ENCODE data around the gene CD33.
A peak's percentile ranks its signal among the peaks of the same experiment; 100 is the strongest.

CD33 gene

DNA sequence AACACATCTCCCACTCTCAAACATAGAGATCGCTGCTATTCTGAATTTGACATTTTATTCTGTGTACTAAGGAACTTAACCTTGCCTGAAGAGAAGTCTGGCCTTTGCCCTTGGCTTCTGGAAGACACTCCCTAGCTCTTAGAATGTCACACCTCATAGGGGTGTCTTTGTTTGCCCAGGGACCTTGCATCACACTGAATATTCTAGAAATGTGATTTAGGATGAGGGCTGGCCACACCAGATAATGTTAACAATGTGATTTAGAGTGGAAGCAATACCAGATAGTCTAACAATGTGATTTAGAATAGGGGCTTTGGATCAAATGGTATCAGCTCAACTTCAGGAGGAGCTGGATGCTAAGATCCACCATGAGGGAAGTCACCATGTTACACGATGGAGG lies 32.6 kb downstream of the CD33 start:
- TF ChIP-seq GLIS3 (CRISPR knock-in tag; IDR thresholded peaks at IDR 0.05) (no peak), CSDC2 (CRISPR knock-in tag; IDR thresholded peaks at IDR 0.05) (no peak), BACH2 (CRISPR knock-in tag; IDR thresholded peaks at IDR 0.05; ENCODE audit: borderline replicate concordance) (no peak), TOX (CRISPR knock-in tag; IDR thresholded peaks at IDR 0.05; ENCODE audit: borderline replicate concordance) (no peak), ZFP3 (CRISPR knock-in tag; IDR thresholded peaks at IDR 0.05) (no peak), ISL1 (CRISPR knock-in tag; IDR thresholded peaks at IDR 0.05) (no peak), SNAI2 (CRISPR knock-in tag; IDR thresholded peaks at IDR 0.05) (no peak), ZNF565 (CRISPR knock-in tag; conservative IDR thresholded peaks at IDR 0.05; ENCODE audit: low read depth) (no peak), ZNF70 (CRISPR knock-in tag; IDR thresholded peaks at IDR 0.05) (no peak), ESRRG (CRISPR knock-in tag; IDR thresholded peaks at IDR 0.05) (no peak)
- TF ChIP-seq, protein P1, sequence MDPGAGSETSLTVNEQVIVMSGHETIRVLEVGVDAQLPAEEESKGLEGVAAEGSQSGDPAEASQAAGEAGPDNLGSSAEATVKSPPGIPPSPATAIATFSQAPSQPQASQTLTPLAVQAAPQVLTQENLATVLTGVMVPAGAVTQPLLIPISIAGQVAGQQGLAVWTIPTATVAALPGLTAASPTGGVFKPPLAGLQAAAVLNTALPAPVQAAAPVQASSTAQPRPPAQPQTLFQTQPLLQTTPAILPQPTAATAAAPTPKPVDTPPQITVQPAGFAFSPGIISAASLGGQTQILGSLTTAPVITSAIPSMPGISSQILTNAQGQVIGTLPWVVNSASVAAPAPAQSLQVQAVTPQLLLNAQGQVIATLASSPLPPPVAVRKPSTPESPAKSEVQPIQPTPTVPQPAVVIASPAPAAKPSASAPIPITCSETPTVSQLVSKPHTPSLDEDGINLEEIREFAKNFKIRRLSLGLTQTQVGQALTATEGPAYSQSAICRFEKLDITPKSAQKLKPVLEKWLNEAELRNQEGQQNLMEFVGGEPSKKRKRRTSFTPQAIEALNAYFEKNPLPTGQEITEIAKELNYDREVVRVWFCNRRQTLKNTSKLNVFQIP (CRISPR knock-in tag; IDR thresholded peaks at IDR 0.05; ENCODE audit: borderline replicate concordance, low read depth) = no peak
- TF ChIP-seq, protein P2, sequence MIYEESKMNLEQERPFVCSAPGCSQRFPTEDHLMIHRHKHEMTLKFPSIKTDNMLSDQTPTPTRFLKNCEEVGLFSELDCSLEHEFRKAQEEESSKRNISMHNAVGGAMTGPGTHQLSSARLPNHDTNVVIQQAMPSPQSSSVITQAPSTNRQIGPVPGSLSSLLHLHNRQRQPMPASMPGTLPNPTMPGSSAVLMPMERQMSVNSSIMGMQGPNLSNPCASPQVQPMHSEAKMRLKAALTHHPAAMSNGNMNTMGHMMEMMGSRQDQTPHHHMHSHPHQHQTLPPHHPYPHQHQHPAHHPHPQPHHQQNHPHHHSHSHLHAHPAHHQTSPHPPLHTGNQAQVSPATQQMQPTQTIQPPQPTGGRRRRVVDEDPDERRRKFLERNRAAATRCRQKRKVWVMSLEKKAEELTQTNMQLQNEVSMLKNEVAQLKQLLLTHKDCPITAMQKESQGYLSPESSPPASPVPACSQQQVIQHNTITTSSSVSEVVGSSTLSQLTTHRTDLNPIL (CRISPR knock-in tag; IDR thresholded peaks at IDR 0.05; ENCODE audit: low read depth) = no peak
- no peak for ATAC-seq

DNA sequence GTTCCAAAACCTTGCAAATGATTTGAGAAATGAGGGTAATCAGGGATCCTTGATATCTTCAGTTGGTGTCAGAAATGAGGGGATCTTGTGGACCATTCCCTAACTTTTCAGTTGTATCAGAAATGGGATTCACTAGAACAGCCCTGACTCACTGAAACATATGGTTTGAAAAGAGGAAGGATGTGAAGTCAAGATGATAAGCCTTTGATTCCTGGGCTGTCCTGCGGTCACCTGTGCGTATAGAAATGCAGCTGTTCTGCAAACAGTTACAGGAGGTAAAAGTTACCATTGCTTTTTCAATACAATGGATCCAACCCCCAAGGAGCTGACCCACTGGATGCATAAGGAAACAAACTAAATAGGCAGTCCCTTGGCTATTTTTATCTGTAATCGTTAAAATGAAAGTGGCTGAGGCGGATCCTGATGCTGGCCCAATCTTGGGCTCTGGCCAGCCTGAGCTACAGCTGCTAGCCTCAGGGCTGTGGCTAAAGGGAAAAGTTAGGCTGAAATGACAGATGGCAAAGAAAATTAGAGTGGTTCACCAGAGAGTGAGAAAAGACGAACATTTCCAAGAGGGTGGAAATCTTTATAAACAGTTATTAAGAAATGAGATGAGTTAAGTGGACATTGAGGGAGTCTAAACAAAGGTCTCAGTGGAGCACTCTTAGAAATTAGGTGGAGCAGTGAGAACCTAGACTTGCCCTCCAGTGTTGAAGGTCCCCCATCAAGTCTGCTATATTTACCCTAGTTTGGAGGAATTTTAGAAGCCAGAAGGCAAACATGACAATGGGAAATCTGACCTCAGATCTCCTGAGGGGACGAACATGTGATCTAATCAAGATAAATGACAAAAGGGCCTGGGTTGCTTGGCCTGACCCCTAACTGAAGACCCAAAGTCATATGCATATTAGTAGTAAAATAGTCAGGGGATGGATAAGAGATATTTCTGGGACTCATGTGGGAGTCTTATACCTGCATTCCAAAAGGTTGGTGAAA lies 33.6 kb downstream of the CD33 start:
- TF ChIP-seq OSR1 (CRISPR knock-in tag; IDR thresholded peaks at IDR 0.05) (no peak), ISL1 (CRISPR knock-in tag; IDR thresholded peaks at IDR 0.05) (no peak), BACH2 (CRISPR knock-in tag; IDR thresholded peaks at IDR 0.05; ENCODE audit: borderline replicate concordance) (no peak), SNAI2 (CRISPR knock-in tag; IDR thresholded peaks at IDR 0.05) (no peak), RARB (CRISPR knock-in tag; IDR thresholded peaks at IDR 0.05) (no peak), GLIS3 (CRISPR knock-in tag; IDR thresholded peaks at IDR 0.05) (no peak)
- TF ChIP-seq, protein P1 (CRISPR knock-in tag; IDR thresholded peaks at IDR 0.05; ENCODE audit: borderline replicate concordance, low read depth) = no peak
- TF ChIP-seq, protein P2 (CRISPR knock-in tag; IDR thresholded peaks at IDR 0.05; ENCODE audit: low read depth) = no peak
- TF ChIP-seq, protein P3, sequence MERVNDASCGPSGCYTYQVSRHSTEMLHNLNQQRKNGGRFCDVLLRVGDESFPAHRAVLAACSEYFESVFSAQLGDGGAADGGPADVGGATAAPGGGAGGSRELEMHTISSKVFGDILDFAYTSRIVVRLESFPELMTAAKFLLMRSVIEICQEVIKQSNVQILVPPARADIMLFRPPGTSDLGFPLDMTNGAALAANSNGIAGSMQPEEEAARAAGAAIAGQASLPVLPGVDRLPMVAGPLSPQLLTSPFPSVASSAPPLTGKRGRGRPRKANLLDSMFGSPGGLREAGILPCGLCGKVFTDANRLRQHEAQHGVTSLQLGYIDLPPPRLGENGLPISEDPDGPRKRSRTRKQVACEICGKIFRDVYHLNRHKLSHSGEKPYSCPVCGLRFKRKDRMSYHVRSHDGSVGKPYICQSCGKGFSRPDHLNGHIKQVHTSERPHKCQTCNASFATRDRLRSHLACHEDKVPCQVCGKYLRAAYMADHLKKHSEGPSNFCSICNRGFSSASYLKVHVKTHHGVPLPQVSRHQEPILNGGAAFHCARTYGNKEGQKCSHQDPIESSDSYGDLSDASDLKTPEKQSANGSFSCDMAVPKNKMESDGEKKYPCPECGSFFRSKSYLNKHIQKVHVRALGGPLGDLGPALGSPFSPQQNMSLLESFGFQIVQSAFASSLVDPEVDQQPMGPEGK (CRISPR knock-in tag; IDR thresholded peaks at IDR 0.05; ENCODE audit: borderline replicate concordance) = no peak
- TF ChIP-seq, protein P4, sequence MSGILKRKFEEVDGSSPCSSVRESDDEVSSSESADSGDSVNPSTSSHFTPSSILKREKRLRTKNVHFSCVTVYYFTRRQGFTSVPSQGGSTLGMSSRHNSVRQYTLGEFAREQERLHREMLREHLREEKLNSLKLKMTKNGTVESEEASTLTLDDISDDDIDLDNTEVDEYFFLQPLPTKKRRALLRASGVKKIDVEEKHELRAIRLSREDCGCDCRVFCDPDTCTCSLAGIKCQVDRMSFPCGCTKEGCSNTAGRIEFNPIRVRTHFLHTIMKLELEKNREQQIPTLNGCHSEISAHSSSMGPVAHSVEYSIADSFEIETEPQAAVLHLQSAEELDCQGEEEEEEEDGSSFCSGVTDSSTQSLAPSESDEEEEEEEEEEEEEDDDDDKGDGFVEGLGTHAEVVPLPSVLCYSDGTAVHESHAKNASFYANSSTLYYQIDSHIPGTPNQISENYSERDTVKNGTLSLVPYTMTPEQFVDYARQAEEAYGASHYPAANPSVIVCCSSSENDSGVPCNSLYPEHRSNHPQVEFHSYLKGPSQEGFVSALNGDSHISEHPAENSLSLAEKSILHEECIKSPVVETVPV (CRISPR knock-in tag; IDR thresholded peaks at IDR 0.05) = no peak
- no peak for ATAC-seq

DNA sequence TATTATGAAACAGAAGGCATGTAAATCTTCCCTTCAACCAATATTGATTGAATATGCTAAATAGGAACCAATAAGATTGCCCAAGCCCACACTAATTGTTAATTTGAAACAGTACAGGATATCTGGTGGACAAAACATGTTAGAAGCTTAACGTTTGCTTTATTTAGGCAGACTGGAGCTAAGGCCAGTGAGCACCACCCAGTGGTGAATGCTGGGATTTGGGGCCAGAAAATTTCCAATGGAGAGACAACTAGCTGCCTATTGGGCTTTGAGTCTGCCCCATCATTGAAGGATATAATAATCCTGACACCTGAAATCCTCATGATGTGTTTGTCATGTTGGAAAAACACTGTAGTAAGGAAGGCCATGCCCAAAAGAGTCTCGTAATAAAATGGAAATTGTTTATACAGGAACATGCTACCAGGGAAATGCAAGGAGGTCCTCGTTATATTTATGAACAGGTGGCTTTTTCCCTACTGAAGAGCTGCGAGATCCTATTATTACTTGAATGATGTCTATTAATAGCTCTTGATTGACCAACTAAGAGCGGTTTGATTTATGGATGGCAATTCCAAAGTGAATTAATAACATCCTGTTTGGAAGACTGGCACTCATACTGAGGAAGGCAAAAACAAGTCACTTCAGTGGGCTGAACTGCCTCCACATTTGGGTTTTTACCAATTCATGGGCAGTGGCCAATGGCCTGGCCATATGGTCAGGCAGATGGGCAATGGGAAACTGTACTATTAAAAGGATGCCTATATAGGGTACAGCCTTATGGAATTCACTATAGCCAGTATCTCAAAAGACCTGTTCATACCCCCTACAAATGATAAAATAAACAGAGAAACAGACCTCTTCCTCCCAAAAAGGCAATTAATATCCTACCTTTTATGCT lies 34.7 kb downstream of the CD33 start:
- ATAC-seq = peak; percentile 75

More for the DNA sequence above, 34.7 kb downstream of the CD33 start:
- no peak for TF ChIP-seq GLIS3 (CRISPR knock-in tag; IDR thresholded peaks at IDR 0.05)

All from SK-N-SH treated with all-trans-retinoic acid at 6 μM for 48 hours (cell line).